Stimulated activated CD4-positive, alpha-beta T cell treated with anti-CD3 and anti-CD28 coated beads, Interleukin-4, amount 100 ng/mL, for 4 hours (primary cell): ENCODE results near the gene SACM1L.
"Not testable (repeated sequence)": the region's sequence is repeated elsewhere in the genome, so short reads cannot be mapped to it uniquely, and the experiment has no call there.

Experiments
- DNase-seq, 2 experiments: peaks; one replicate each; pipeline ENCODE4 v3.0.0-alpha.2; 2020

Gene SACM1L

GRCh38 chr3:45670436-45670835, 18.8 kb upstream of the SACM1L start:
- DNase-seq, result no peak

GRCh38 chr3:45670991-45671390, 18.2 kb upstream of the SACM1L start:
- DNase-seq, result no peak

- DNase-seq, result no peak
Measured at GRCh38 chr3:45673273-45673672, 15.9 kb upstream of the SACM1L start.

GRCh38 chr3:45676325-45677032, 12.7 kb upstream of the SACM1L start:
- no peak for DNase-seq

GRCh38 chr3:45677033-45677446, 12.2 kb upstream of the SACM1L start:
- DNase-seq, result peak; percentile 40 to 53

GRCh38 chr3:45677841-45678240, 11.4 kb upstream of the SACM1L start:
- no peak for DNase-seq

- no peak for DNase-seq
Measured at GRCh38 chr3:45679805-45680204, 9.4 kb upstream of the SACM1L start.

GRCh38 chr3:45681221-45681620, 8.0 kb upstream of the SACM1L start:
- DNase-seq, result no peak

GRCh38 chr3:45681846-45682245, 7.3 kb upstream of the SACM1L start:
- DNase-seq, result no peak

GRCh38 chr3:45682311-45682710, 6.9 kb upstream of the SACM1L start:
- DNase-seq, result no peak

- DNase-seq, result no peak
Measured at GRCh38 chr3:45682786-45683185, 6.4 kb upstream of the SACM1L start.

- DNase-seq, result no peak
Measured at GRCh38 chr3:45683417-45684326, 5.5 kb upstream of the SACM1L start.

- DNase-seq, result no peak
Measured at GRCh38 chr3:45684327-45684892, 4.8 kb upstream of the SACM1L start.

GRCh38 chr3:45685722-45686121, 3.5 kb upstream of the SACM1L start:
- DNase-seq, result not testable (repeated sequence)

- DNase-seq, result no peak
Measured at GRCh38 chr3:45686850-45687249, 2.3 kb upstream of the SACM1L start.

GRCh38 chr3:45687828-45688193, 1.4 kb upstream of the SACM1L start:
- no peak for DNase-seq

- DNase-seq, result peak in 1 of 2 experiments; percentile 9
Measured at GRCh38 chr3:45688194-45688881, 858 bp upstream of the SACM1L start.

- no peak for DNase-seq
Measured at GRCh38 chr3:45689787-45690145, 570 bp downstream of the SACM1L start.

GRCh38 chr3:45690336-45691035, 1.3 kb downstream of the SACM1L start:
- DNase-seq, result no peak

- no peak for DNase-seq
Measured at GRCh38 chr3:45691842-45692241, 2.6 kb downstream of the SACM1L start.

GRCh38 chr3:45692866-45693265, 3.7 kb downstream of the SACM1L start:
- no peak for DNase-seq

GRCh38 chr3:45693941-45694521, 4.8 kb downstream of the SACM1L start:
- peak in 1 of 2 experiments; percentile 18 for DNase-seq
